Nephron progenitor cell (in vitro differentiated cells): ENCODE results near the gene FAM227B.

ENCODE experiments used
- DNase-seq: peaks from one replicate; pipeline ENCODE4 v3.0.0; 2021
- H3K27ac Mint-ChIP-seq: 2 replicates; pipeline ENCODE4 v1.8.0; 2021; ENCODE audit warnings: mild to moderate bottlenecking, moderate library complexity, mixed read lengths
- H3K27me3 Mint-ChIP-seq: 2 replicates; pipeline ENCODE4 v1.8.0; 2021; ENCODE audit warnings: mild to moderate bottlenecking, low read depth, mixed read lengths; ENCODE audit not compliant: poor library complexity
- H3K36me3 Mint-ChIP-seq: 2 replicates; pipeline ENCODE4 v1.8.0; 2021; ENCODE audit warnings: low read depth, mixed read lengths
- H3K4me1 Mint-ChIP-seq: 2 replicates; pipeline ENCODE4 v1.8.0; 2021; ENCODE audit warnings: mixed read lengths
- H3K4me3 Mint-ChIP-seq: 2 replicates; pipeline ENCODE4 v1.8.0; 2021; ENCODE audit warnings: mild to moderate bottlenecking, moderate library complexity, mixed read lengths
- H3K9me3 Mint-ChIP-seq: 2 replicates; pipeline ENCODE4 v1.8.0; 2021; ENCODE audit warnings: mild to moderate bottlenecking, moderate library complexity, mixed read lengths
- CTCF ChIP-seq: fragments of 200-600 bp; sonication (generic); IDR thresholded peaks from 2 replicates; pipeline ENCODE4 v1.5.0; 2021; ENCODE audit warnings: antibody characterized with exemption

FAM227B gene

GRCh38 chr15:49306551-49306950 is 314.1 kb downstream of the FAM227B start:
- Mint-ChIP-seq H3K4me3 (no peak overlapping the region), H3K27me3 (no peaks in the 10 kb centered on the region), H3K36me3 (peaks cover 43% of the 10 kb centered on the region), H3K9me3 (no peaks in the 10 kb centered on the region), H3K27ac (no peak overlapping the region), H3K4me1 (no peaks in the 10 kb centered on the region)
- DNase-seq, result no peak
- no peak for TF ChIP-seq CTCF

GRCh38 chr15:49303003-49303402 is 317.6 kb downstream of the FAM227B start:
- Mint-ChIP-seq H3K36me3 (peaks cover 38% of the 10 kb centered on the region), H3K4me3 (no peak overlapping the region), H3K9me3 (peaks cover 6% of the 10 kb centered on the region), H3K27me3 (no peaks in the 10 kb centered on the region), H3K27ac (no peak overlapping the region), H3K4me1 (no peaks in the 10 kb centered on the region)
- no peak for DNase-seq
- TF ChIP-seq CTCF, result no peak

DNA sequence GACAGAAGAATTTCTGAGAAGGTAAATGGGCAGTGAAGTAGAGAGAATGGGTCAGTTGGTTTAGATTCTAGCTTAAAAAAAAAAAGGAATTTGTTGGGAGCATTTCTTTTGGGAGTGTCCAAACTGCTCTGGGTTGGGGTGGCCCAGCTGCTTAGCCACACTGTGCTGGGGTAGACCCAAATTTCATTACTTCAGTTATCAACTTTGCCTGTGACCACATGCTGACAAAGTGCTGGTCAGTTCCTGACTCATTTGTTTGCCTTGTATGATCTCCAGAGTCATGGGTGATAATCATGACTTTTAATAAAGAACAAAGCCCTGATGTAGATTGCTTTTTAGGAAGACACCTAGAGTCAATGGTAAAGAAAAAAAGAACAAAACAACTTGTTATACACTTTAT is 319.1 kb downstream of the FAM227B start:
- no peaks in the 10 kb centered on the region for H3K4me1 Mint-ChIP-seq
- peaks cover 51% of the 10 kb centered on the region for H3K36me3 Mint-ChIP-seq
- peaks cover 15% of the 10 kb centered on the region for H3K9me3 Mint-ChIP-seq
- no peak overlapping the region for H3K27ac Mint-ChIP-seq
- no peaks in the 10 kb centered on the region for H3K27me3 Mint-ChIP-seq
- no peak for TF ChIP-seq CTCF
- no peak for DNase-seq
- no peak overlapping the region for H3K4me3 Mint-ChIP-seq

- TF ChIP-seq CTCF, result no peak
- H3K27ac Mint-ChIP-seq, result peak overlapping the region; percentile 33
- H3K27me3 Mint-ChIP-seq, result no peaks in the 10 kb centered on the region
- peaks cover 15% of the 10 kb centered on the region for H3K9me3 Mint-ChIP-seq
- H3K4me1 Mint-ChIP-seq, result no peaks in the 10 kb centered on the region
- no peak for DNase-seq
- H3K4me3 Mint-ChIP-seq, result no peak overlapping the region
- H3K36me3 Mint-ChIP-seq, result peaks cover 57% of the 10 kb centered on the region
Observed at GRCh38 chr15:49300856-49301255, 319.8 kb downstream of the FAM227B start.

GRCh38 chr15:49297584-49297983 is 323.0 kb downstream of the FAM227B start:
- H3K27me3 Mint-ChIP-seq, result no peaks in the 10 kb centered on the region
- H3K4me1 Mint-ChIP-seq, result no peaks in the 10 kb centered on the region
- H3K36me3 Mint-ChIP-seq, result peaks cover 48% of the 10 kb centered on the region
- no peak overlapping the region for H3K4me3 Mint-ChIP-seq
- no peak for DNase-seq
- TF ChIP-seq CTCF, result no peak
- no peak overlapping the region for H3K27ac Mint-ChIP-seq
- peaks cover 15% of the 10 kb centered on the region for H3K9me3 Mint-ChIP-seq

DNA sequence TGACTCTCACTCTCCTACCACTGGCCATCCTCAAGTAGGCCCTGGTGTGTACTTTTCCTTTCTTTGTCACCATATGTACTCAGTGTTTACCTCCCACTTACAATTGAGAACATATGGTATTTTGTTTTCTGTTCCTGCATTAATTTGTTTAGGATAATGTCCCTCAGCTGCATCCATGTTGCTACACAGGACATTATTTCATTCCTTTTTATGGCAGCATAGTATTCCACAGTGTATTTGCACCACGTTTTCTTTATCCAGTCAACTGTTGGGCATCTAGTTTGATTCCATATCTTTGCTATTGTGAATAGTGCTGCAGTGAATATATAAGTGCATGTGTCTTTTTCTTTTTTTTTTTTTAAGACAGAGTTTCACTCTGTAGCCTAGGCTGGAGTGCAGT is 324.4 kb downstream of the FAM227B start:
- no peak for TF ChIP-seq CTCF
- no peak for DNase-seq
- Mint-ChIP-seq H3K27ac (no peak overlapping the region), H3K36me3 (peaks cover 52% of the 10 kb centered on the region), H3K4me1 (no peaks in the 10 kb centered on the region), H3K9me3 (peaks cover 15% of the 10 kb centered on the region), H3K4me3 (no peak overlapping the region), H3K27me3 (no peaks in the 10 kb centered on the region)
